PFSK-1 (cell line): ENCODE measurements around the gene CACNA1A.

Experiments
- FOXP2 ChIP-seq: optimal IDR thresholded peaks from 2 replicates; pipeline ENCODE3; 2011; ENCODE audit warnings: borderline replicate concordance, control low read depth, inconsistent platforms; ENCODE audit not compliant: insufficient read depth; ENCODE audit errors: extremely low read length, extremely low read depth
- POLR2AphosphoS5 ChIP-seq: IDR thresholded peaks from 2 replicates; pipeline ENCODE4 v1.6.1; 2012; ENCODE audit warnings: low read depth, mild to moderate bottlenecking, control low read depth, low read length, moderate library complexity
- SIN3A ChIP-seq: IDR thresholded peaks from 2 replicates; pipeline ENCODE4 v1.6.1; 2012; ENCODE audit warnings: mild to moderate bottlenecking, low read length, moderate library complexity, borderline replicate concordance; ENCODE audit not compliant: insufficient read depth
- TAF1 ChIP-seq: IDR thresholded peaks from 2 replicates; pipeline ENCODE4 v1.6.1; 2012; ENCODE audit warnings: low read length, control low read depth, borderline replicate concordance; ENCODE audit not compliant: insufficient read depth
- TF ChIP-seq, protein P1 (sequence below), 2 experiments: IDR thresholded peaks; 2 replicates each; pipeline versions ENCODE4 v1.6.1 to v1.8.0; 2011 to 2012; ENCODE audit warnings: low read depth in 2 of 2, low read length in 2 of 2, control low read depth in 1 of 2, inconsistent platforms in 1 of 2, mild to moderate bottlenecking in 1 of 2, moderate library complexity in 1 of 2; ENCODE audit not compliant: insufficient read depth in 1 of 2

DNA sequence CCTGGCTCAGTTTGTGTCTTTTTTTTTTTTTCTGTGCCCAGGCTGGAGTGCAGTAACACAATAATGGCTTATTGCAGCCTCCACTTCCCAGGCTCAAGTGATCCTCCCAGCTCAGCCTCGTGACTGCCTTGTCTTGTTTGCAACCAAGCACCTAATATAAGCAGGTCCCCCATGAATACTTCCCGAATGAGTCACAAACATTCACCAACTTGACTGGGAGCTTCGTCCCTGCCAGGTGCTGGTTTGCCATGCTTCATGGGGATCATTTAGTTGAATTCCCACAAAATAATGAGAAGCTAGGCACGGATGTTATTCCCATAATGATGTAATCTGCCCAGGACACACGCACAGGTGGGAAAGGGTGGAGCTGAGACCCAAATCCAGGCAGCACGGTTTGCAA is 176.5 kb downstream of the CACNA1A start:
- TF ChIP-seq TAF1 = no peak
- TF ChIP-seq, protein P1, sequence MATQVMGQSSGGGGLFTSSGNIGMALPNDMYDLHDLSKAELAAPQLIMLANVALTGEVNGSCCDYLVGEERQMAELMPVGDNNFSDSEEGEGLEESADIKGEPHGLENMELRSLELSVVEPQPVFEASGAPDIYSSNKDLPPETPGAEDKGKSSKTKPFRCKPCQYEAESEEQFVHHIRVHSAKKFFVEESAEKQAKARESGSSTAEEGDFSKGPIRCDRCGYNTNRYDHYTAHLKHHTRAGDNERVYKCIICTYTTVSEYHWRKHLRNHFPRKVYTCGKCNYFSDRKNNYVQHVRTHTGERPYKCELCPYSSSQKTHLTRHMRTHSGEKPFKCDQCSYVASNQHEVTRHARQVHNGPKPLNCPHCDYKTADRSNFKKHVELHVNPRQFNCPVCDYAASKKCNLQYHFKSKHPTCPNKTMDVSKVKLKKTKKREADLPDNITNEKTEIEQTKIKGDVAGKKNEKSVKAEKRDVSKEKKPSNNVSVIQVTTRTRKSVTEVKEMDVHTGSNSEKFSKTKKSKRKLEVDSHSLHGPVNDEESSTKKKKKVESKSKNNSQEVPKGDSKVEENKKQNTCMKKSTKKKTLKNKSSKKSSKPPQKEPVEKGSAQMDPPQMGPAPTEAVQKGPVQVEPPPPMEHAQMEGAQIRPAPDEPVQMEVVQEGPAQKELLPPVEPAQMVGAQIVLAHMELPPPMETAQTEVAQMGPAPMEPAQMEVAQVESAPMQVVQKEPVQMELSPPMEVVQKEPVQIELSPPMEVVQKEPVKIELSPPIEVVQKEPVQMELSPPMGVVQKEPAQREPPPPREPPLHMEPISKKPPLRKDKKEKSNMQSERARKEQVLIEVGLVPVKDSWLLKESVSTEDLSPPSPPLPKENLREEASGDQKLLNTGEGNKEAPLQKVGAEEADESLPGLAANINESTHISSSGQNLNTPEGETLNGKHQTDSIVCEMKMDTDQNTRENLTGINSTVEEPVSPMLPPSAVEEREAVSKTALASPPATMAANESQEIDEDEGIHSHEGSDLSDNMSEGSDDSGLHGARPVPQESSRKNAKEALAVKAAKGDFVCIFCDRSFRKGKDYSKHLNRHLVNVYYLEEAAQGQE (IDR thresholded peaks at IDR 0.05; ENCODE audit: insufficient read depth in 1 of 2, low read depth in 2 of 2, low read length in 2 of 2) = no peak
- TF ChIP-seq POLR2AphosphoS5 = no peak
- TF ChIP-seq SIN3A = no peak
- TF ChIP-seq FOXP2 = no peak
